Glomerular visceral epithelial cell (primary cell): ENCODE results near the gene MYPOP.

Source experiments
- DNase-seq: peaks from one replicate; pipeline ENCODE4 v3.0.0-alpha.2; 2016; ENCODE audit errors: extremely low spot score

The MYPOP gene

DNA sequence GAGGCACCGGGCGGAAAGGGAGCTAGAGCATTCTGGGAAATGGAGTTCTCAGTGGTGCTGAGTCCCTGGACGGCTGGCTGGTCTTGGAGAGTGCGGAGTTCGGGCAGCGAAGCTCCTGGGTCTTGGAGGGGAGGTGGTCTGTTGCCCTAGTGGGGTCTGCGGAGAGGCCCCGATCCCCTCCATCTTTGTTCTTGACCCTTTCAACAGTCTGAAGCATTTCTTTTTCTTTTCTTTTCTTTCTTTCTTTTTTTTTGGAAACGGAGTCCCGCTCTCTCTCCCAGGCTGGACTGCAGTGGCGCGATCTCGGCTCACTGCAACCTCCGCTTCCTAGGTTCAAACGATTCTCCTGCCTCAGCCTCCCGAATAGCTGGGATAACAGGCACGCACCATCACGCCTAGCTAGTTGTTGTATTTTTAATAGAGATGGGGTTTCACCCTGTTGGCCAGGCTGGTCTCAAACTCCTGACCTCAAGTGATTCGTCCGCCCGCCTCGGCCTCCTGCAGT lies 39.0 kb downstream of the MYPOP start:
- DNase-seq, result no peak

DNA sequence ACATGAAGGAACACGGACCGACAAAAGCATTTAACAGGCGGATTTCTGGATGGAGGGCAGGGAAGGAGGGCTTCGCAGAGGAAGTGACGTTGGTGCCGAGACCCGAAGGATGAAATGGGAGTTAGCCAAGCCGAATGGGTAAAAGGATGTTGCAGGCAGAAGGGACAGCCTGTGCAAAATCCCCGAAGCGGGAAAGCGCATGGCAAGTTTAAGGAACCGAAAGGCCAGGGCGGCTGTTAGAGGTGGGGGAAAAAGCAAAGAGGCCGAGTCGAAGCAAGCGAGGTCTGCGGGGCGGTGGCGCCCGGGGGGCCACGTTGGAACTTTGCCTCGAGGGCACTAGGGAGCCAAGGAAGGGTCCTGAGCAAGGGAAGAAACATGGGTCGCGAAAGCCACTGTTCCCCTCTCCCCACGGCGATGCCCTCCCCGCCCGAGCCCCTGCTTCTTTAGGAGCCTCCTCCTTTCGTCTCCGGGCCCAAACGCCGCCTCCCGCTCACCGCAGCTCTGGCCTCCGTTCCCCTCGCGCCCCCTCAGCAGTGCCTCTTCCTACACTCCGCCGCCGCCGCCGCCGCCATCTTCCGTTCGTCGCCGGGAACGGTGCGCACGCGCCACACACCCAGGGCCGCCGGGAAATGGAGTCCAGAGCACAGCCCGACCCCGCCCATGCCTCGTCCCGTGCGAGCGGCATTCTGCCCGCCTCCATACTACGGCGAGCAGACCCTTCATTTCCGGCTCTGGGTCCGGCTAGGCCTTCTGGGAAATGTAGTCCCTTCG lies 39.7 kb downstream of the MYPOP start, which contains the start of gene SYMPK:
Gene SYMPK, minus strand, starts transcription at position 584 of the 771 bp plus-strand sequence. CDS start 8,652 bp downstream, outside the sequence.
- peak; percentile 99 for DNase-seq

DNA sequence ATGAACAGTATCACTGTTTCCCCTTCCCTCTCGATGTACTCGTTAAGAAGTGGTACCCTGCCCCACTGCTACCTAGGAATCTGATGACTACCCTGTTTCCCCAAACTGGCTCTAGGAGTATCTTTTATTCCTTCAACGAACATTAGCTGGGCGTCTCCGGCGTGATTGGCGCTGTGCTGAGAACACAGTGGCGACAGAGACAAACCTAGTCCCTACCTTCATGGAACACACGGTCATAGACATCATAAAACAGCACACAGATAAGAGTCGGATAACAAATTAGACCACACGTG lies 40.2 kb downstream of the MYPOP start:
- no peak for DNase-seq

DNA sequence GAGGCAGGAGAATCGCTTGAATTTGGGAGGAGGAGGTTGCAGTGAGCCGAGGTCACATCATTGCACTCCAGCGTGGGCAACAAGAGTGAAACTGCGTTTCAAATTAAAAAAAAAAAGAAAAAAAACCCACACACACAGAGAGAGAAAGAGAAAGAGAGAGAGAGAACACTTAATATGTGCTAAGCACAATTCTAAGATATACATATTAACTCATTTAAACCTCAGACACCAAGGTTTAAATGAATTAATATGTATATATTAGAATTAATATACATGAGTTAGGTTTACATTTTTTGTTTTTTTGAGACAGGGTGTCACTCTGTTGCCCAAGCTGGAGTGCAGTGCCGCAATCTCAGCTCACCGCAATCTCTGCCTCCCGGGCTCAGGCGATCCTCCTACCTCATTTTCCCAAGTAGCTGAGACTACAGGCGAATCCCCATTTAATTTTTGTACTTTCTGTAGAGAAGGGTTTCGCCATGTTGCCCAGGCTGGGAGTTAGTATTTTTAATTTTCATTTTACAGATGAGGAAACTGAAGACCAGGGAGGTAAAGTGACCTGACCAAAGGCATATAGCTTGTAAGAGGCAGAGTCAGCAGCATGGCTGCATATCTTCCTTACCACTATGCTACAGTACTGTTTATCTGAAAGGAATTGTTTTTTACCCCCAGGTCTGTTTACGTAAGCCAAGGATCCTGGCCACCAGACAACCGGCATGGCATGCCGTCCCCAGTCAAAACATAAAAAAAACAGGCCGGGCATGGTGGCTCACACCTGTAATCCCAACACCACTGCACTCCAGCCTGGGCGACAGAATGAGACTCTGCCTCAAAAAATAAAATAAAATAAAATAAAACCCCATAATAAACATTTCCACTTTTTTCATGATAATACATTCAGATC lies 41.8 kb downstream of the MYPOP start:
- no peak for DNase-seq

DNA sequence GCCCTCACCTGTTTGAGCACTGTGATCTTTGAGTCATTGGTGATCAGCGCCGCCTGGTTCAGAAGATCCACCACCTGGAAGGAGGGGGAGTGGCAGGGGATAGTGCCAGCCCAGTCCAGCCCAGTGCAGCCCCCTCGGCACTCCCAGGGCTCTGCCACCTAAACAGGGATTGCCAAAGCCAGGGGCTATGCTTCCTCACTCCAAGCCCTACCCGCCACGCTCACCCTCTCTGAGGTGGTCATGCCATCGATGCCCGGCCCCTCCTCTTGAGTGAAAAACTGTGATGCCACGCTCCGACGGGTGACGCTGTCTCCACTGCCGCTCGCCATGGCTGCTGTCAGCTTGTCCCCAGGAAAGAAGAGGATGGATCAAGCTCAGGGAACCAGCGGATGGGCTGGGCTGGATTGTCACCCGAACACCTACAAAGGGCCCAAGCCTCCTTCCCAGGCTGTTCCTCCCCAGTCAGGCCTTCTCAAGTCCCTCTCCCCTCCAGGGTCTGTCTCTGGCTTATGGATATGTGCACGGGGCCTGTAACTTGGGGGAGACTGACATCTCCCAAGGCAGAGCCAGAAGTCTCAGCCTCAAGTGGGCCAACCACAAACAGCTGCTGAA lies 48.1 kb downstream of the MYPOP start:
- DNase-seq, result no peak

DNA sequence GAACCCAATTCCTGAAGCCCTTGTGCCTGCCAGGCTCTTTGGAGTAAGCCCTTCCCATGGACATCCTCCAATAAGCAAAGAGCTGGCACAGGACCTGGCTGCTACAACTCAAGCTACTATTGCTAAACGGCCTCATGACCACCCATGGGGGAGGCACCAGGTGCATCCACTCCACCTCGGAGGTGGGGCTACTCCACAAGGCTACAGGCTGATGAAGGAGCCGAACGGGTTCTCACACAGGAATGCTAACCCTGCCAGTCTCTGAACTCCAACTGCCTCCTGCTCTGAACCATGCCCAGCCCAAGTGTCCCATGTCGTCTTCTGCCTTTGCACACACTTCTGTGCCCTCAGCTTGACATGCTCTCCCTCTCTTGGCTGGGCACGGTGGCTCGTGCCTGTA lies 49.4 kb downstream of the MYPOP start:
- DNase-seq, result no peak

DNA sequence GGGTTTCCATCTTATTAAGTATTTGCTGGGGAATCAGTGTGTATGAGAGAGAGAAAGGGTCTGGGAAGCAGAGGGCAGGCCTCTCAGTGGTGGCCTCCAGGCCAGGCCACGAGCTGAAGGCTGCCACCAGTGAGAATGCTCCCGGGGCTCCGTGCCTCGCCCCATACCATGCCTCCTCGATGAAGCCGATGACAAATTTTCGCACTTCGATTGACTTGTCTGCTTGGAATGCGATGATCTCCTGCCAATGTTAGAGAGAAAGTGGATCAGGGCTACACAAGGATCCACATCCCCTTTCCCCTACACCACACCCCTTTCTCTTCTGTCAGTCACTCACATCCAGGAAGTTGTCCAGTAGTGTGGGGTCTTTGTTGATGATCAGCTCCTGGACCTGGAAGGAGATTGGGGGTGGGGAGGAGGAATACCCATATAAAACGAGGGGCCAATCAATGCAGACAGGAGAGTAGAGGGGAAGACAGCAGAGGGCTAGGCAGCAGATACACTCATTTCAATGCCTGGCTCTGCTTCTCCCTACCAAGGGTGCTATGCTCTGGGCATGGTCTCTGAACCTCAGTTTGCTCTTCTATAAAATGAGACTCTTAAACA lies 50.2 kb downstream of the MYPOP start:
- DNase-seq, result no peak

DNA sequence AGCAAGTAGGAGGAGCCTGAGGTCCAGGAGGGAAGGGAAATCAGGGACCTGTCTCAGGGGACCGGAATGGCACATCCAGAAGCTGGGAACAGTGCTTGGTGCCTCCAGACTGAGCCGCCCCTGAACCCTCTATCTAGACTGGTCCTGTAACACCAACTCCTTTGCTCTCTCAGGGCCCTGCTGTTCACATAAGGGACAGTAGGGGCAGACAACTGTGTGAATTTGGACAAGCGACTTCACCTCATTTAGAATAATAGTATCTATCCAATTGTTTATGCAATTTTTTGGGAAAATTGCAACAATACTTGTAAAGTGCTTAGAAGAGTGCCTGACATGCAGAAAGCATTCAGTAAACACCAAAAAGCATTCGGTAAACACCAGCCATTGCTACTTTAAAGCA lies 53.5 kb downstream of the MYPOP start:
- DNase-seq, result no peak

DNA sequence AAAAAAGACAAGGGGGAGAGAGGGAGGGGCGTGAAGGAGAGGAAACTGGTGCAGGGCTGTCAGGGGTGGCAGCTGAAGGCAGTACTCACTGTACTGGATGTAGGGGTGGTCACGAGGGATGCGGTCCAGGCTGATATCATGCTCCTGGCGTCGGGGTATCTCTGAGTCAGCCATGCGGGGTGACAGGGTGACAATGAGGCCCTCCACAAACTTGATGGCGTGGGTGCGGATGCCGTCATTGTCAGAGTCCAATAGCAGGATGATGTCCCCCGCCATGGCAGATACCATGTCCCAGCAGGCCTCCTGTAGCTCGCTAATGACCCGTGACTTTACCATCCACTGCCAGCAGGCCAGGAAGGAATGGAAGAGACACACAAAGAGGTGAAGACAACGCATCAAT lies 54.8 kb downstream of the MYPOP start:
- DNase-seq, result no peak

DNA sequence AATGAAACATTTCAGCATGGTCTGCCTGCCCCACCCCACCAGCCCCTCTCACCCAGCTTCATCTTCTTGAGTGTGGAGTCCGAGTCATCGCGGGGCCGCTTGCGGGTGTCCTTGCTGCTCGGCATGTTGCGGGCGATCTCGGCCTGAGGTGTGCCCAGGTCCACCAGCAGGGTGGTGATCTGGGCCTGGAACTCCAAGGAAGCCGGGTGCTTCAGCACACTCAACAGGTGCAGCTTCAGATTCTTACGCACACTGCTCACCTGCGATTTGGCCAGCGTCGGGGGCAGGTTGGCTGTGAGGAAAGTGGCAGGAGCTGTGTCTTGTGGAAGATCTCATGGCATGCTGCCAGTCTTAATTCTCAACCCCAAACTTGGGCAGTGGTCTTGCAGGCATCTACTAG lies 60.2 kb downstream of the MYPOP start:
- DNase-seq, result no peak
